Measurements from ENCODE around the gene STK32B. TPM values are rescaled to one million over a fixed set of nuclear protein-coding genes. Genes with fewer than 3 reads are reported as not detected.

Gene STK32B
- total and polyA plus RNA-seq, 2 of the 8 experiments (the other 6 are each of a cell fraction or from before 2014, with no cell fraction given), result 2.3 to 2.5 TPM

DNA sequence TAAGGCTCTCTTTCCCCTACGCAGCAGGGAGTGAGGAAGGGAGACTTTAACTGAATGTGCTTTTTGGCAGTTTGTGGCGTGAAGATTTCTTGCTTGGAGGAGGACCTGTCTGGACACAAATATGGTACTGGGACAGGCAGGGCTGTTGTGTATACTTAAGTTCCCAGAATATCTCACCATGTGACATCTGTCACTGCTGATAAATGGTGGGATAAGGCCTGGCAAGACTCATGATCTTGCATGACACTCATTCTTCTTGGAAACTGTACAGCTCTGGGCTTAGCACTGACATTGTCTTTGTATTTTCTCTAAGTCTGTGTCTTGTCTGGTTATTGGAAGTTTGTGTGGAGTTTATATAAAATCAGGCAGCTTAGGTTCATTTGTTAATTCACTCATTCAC, 93.1 kb downstream of the STK32B start (continued):
- TF ChIP-seq, protein P1, sequence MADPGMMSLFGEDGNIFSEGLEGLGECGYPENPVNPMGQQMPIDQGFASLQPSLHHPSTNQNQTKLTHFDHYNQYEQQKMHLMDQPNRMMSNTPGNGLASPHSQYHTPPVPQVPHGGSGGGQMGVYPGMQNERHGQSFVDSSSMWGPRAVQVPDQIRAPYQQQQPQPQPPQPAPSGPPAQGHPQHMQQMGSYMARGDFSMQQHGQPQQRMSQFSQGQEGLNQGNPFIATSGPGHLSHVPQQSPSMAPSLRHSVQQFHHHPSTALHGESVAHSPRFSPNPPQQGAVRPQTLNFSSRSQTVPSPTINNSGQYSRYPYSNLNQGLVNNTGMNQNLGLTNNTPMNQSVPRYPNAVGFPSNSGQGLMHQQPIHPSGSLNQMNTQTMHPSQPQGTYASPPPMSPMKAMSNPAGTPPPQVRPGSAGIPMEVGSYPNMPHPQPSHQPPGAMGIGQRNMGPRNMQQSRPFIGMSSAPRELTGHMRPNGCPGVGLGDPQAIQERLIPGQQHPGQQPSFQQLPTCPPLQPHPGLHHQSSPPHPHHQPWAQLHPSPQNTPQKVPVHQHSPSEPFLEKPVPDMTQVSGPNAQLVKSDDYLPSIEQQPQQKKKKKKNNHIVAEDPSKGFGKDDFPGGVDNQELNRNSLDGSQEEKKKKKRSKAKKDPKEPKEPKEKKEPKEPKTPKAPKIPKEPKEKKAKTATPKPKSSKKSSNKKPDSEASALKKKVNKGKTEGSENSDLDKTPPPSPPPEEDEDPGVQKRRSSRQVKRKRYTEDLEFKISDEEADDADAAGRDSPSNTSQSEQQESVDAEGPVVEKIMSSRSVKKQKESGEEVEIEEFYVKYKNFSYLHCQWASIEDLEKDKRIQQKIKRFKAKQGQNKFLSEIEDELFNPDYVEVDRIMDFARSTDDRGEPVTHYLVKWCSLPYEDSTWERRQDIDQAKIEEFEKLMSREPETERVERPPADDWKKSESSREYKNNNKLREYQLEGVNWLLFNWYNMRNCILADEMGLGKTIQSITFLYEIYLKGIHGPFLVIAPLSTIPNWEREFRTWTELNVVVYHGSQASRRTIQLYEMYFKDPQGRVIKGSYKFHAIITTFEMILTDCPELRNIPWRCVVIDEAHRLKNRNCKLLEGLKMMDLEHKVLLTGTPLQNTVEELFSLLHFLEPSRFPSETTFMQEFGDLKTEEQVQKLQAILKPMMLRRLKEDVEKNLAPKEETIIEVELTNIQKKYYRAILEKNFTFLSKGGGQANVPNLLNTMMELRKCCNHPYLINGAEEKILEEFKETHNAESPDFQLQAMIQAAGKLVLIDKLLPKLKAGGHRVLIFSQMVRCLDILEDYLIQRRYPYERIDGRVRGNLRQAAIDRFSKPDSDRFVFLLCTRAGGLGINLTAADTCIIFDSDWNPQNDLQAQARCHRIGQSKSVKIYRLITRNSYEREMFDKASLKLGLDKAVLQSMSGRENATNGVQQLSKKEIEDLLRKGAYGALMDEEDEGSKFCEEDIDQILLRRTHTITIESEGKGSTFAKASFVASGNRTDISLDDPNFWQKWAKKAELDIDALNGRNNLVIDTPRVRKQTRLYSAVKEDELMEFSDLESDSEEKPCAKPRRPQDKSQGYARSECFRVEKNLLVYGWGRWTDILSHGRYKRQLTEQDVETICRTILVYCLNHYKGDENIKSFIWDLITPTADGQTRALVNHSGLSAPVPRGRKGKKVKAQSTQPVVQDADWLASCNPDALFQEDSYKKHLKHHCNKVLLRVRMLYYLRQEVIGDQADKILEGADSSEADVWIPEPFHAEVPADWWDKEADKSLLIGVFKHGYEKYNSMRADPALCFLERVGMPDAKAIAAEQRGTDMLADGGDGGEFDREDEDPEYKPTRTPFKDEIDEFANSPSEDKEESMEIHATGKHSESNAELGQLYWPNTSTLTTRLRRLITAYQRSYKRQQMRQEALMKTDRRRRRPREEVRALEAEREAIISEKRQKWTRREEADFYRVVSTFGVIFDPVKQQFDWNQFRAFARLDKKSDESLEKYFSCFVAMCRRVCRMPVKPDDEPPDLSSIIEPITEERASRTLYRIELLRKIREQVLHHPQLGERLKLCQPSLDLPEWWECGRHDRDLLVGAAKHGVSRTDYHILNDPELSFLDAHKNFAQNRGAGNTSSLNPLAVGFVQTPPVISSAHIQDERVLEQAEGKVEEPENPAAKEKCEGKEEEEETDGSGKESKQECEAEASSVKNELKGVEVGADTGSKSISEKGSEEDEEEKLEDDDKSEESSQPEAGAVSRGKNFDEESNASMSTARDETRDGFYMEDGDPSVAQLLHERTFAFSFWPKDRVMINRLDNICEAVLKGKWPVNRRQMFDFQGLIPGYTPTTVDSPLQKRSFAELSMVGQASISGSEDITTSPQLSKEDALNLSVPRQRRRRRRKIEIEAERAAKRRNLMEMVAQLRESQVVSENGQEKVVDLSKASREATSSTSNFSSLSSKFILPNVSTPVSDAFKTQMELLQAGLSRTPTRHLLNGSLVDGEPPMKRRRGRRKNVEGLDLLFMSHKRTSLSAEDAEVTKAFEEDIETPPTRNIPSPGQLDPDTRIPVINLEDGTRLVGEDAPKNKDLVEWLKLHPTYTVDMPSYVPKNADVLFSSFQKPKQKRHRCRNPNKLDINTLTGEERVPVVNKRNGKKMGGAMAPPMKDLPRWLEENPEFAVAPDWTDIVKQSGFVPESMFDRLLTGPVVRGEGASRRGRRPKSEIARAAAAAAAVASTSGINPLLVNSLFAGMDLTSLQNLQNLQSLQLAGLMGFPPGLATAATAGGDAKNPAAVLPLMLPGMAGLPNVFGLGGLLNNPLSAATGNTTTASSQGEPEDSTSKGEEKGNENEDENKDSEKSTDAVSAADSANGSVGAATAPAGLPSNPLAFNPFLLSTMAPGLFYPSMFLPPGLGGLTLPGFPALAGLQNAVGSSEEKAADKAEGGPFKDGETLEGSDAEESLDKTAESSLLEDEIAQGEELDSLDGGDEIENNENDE (IDR thresholded peaks at IDR 0.05; ENCODE audit: insufficient replicate concordance, low read length), result no peak
- TF ChIP-seq, protein P2, sequence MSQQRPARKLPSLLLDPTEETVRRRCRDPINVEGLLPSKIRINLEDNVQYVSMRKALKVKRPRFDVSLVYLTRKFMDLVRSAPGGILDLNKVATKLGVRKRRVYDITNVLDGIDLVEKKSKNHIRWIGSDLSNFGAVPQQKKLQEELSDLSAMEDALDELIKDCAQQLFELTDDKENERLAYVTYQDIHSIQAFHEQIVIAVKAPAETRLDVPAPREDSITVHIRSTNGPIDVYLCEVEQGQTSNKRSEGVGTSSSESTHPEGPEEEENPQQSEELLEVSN (IDR thresholded peaks at IDR 0.05), result no peak
- no peak for TF ChIP-seq SIN3A (conservative IDR thresholded peaks at IDR 0.05 in 1 of 2, IDR thresholded peaks at IDR 0.05 in 1 of 2; ENCODE audit: low read depth in 1 of 2, low read length in 2 of 2)
- TF ChIP-seq KDM4A (IDR thresholded peaks at IDR 0.05; ENCODE audit: low read depth, low read length, severe bottlenecking), result no peak

All from H1 (cell line).